HepG2 (cell line): ENCODE results near the gene SAPCD1. TPM values are rescaled to one million over a fixed set of nuclear protein-coding genes. Genes with fewer than 3 reads are reported as not detected.
A peak's percentile ranks its signal among the peaks of the same experiment; 100 is the strongest.

Experiments
- FOXK1 ChIP-seq: sonication (generic); formaldehyde crosslinking; IDR thresholded peaks from 2 replicates; pipeline ENCODE4 v1.4.0; 2020; ENCODE audit warnings: low read depth, missing genetic modification reagents, borderline replicate concordance
- GABPA ChIP-seq, 2 experiments: IDR thresholded peaks; 2 replicates each; pipeline ENCODE4 v1.6.1; 2011 to 2016; ENCODE audit warnings: low read depth in 2 of 2, low read length in 1 of 2, missing biosample characterization in 1 of 2, missing genetic modification characterization in 1 of 2
- HNRNPLL ChIP-seq: fragments of 200-400 bp; formaldehyde crosslinking; IDR thresholded peaks from 2 replicates; pipeline ENCODE4 v1.6.1; 2017; ENCODE audit warnings: mild to moderate bottlenecking, low read depth, low read length; ENCODE audit not compliant: poor library complexity, severe bottlenecking
- KMT2A ChIP-seq: sonication (generic); formaldehyde crosslinking; IDR thresholded peaks from 2 replicates; pipeline ENCODE4 v1.4.0; 2020; ENCODE audit warnings: missing genetic modification reagents
- MTF2 ChIP-seq: sonication (generic); formaldehyde crosslinking; IDR thresholded peaks from 2 replicates; pipeline ENCODE4 v1.5.0; 2020; ENCODE audit warnings: missing genetic modification reagents, borderline replicate concordance
- PLSCR1 ChIP-seq: sonication (generic); formaldehyde crosslinking; IDR thresholded peaks from 2 replicates; pipeline ENCODE4 v1.5.0; 2020; ENCODE audit warnings: missing genetic modification reagents, mild to moderate bottlenecking, borderline replicate concordance
- PREB ChIP-seq: sonication (generic); formaldehyde crosslinking; IDR thresholded peaks from 2 replicates; pipeline ENCODE4 v1.4.0; 2020; ENCODE audit warnings: missing genetic modification reagents
- RFXAP ChIP-seq: sonication (generic); formaldehyde crosslinking; IDR thresholded peaks from 2 replicates; pipeline ENCODE4 v1.4.0; 2020; ENCODE audit warnings: missing genetic modification reagents, borderline replicate concordance
- ZBTB49 ChIP-seq: sonication (generic); formaldehyde crosslinking; IDR thresholded peaks from 2 replicates; pipeline ENCODE4 v1.4.0; 2020; ENCODE audit warnings: missing genetic modification reagents, borderline replicate concordance
- ZFP91 ChIP-seq: sonication (generic); formaldehyde crosslinking; IDR thresholded peaks from 2 replicates; pipeline ENCODE4 v1.9.0; 2022; ENCODE audit warnings: missing genetic modification reagents, mild to moderate bottlenecking, borderline replicate concordance
- ZNF609 ChIP-seq: sonication (generic); formaldehyde crosslinking; IDR thresholded peaks from 2 replicates; pipeline ENCODE4 v1.4.0; 2020; ENCODE audit warnings: mild to moderate bottlenecking, missing genetic modification reagents, borderline replicate concordance
- ZNF644 ChIP-seq: IDR thresholded peaks from 2 replicates; pipeline ENCODE4 v1.6.1; 2016; ENCODE audit warnings: low read depth
- ZNF710 ChIP-seq: sonication (generic); formaldehyde crosslinking; IDR thresholded peaks from 2 replicates; pipeline ENCODE4 v1.5.0; 2020; ENCODE audit warnings: mild to moderate bottlenecking, missing genetic modification reagents, borderline replicate concordance
- polyA plus RNA-seq, 8 experiments: library from polyadenylated mRNA; depleted of rRNA in 3 of 8; stranded (reverse) in 7 of 8; unstranded in 1 of 8; fragments of >200 nt; fragmentation: Illumina TruSeq in 4 of 8; extraction: Trizol in 4 of 8; gene quantifications; 2 replicates each; pipeline versions ENCODE4 v1.2.1 to v1.2.3, GENCODE V29; 2011 to 2016; ENCODE audit warnings: low read depth in 4 of 8, missing spikeins in 1 of 8, mixed read lengths in 1 of 8; ENCODE audit not compliant: insufficient read depth in 1 of 8
- total RNA-seq, 5 experiments: library from RNA; depleted of rRNA; stranded (reverse); fragments of >200 nt; fragmentation: Illumina TruSeq; extraction: Trizol; gene quantifications; 2 replicates each; pipeline ENCODE4 v1.2.3, GENCODE V29; 2016; ENCODE audit warnings: low read depth in 1 of 5

The SAPCD1 gene
- total and polyA plus RNA-seq, 2 of the 13 experiments (the other 11 are each of a cell fraction or from before 2014, with no cell fraction given), result 2.5 to 3.9 TPM

GRCh38 chr6:31806470-31807272 is 44.2 kb downstream of the SAPCD1 start, which contains the start of gene LSM2 (continued):
- TF ChIP-seq ZNF710 (peak; percentile 80; the same call in 1 of the 2 replicates), ZNF609 (CRISPR knock-in tag) (peak; percentile 80), KMT2A (CRISPR knock-in tag) (peak; percentile 78), ZFP91 (CRISPR knock-in tag) (peak; percentile 97), GABPA (IDR thresholded peaks at IDR 0.05; ENCODE audit: low read depth, low read length) (peak; percentile 56), GABPA (CRISPR knock-in tag; IDR thresholded peaks at IDR 0.05; ENCODE audit: low read depth) (peak; percentile 65; the same call in 1 of the 2 replicates), RFXAP (CRISPR knock-in tag) (peak; percentile 84), ZBTB49 (0 out of 2 replicates have a peak, but pooled peaks have one; percentile 58), MTF2 (CRISPR knock-in tag) (no peak; the same call in 1 of the 2 replicates), HNRNPLL (peak; percentile 99), ZNF644 (CRISPR knock-in tag) (0 out of 2 replicates have a peak, but pooled peaks have one; percentile 13), FOXK1 (CRISPR knock-in tag) (peak; percentile 80; the same call in 1 of the 2 replicates), PREB (CRISPR knock-in tag) (no peak; the same call in 1 of the 2 replicates), PLSCR1 (CRISPR knock-in tag) (no peak)
